MM.1S (cell line): ENCODE measurements around the gene FASTKD1.
A peak's percentile ranks its signal among the peaks of the same experiment; 100 is the strongest.

ENCODE experiments used
- DNase-seq: peaks from one replicate; pipeline ENCODE4 v3.0.0-alpha.2; 2015
- H2AFZ ChIP-seq: fragments of 300-600 bp; sonication (generic); 2 replicates; pipeline ENCODE4 v1.6.0; 2016; ENCODE audit warnings: antibody characterized with exemption, low read length
- H3F3A ChIP-seq: fragments of 300-600 bp; sonication (generic); 2 replicates; pipeline ENCODE4 v1.6.1; 2016; ENCODE audit warnings: mild to moderate bottlenecking, antibody characterized with exemption, low read length, moderate library complexity, mixed read lengths; ENCODE audit not compliant: insufficient read depth
- H3K27ac ChIP-seq: fragments of 300-600 bp; sonication (generic); 2 replicates; pipeline ENCODE4 v1.5.1; 2016; ENCODE audit warnings: mild to moderate bottlenecking, low read length
- H3K27me3 ChIP-seq: fragments of 300-600 bp; sonication (generic); replicated peaks from 2 replicates; pipeline ENCODE4 v1.6.0; 2016; ENCODE audit warnings: low read length; ENCODE audit not compliant: insufficient read depth
- H3K36me3 ChIP-seq: fragments of 300-600 bp; sonication (generic); replicated peaks from 2 replicates; pipeline ENCODE4 v1.6.1; 2016; ENCODE audit warnings: mild to moderate bottlenecking, low read length, mixed read lengths; ENCODE audit not compliant: insufficient read depth
- H3K4me1 ChIP-seq: fragments of 300-600 bp; sonication (generic); 2 replicates; pipeline ENCODE4 v1.6.1; 2016; ENCODE audit warnings: low read length, mixed read lengths
- H3K4me2 ChIP-seq: fragments of 300-600 bp; sonication (generic); 2 replicates; pipeline ENCODE4 v1.6.0; 2016; ENCODE audit warnings: low read depth, low read length
- H3K4me3 ChIP-seq: fragments of 300-600 bp; sonication (generic); 2 replicates; pipeline ENCODE4 v1.5.1; 2016; ENCODE audit warnings: low read length, mixed read lengths
- H3K79me2 ChIP-seq: fragments of 300-600 bp; sonication (generic); 2 replicates; pipeline ENCODE4 v1.6.1; 2016; ENCODE audit warnings: mixed run types, low read length, mixed read lengths
- H3K9ac ChIP-seq: fragments of 300-600 bp; sonication (generic); 2 replicates; pipeline ENCODE4 v1.6.1; 2016; ENCODE audit warnings: low read length, mixed read lengths
- H3K9me2 ChIP-seq: fragments of 300-600 bp; sonication (generic); replicated peaks from 2 replicates; pipeline ENCODE4 v1.6.1; 2016; ENCODE audit warnings: mild to moderate bottlenecking, low read length, mixed read lengths; ENCODE audit not compliant: insufficient read depth
- H3K9me3 ChIP-seq: fragments of 300-600 bp; sonication (generic); replicated peaks from 2 replicates; pipeline ENCODE4 v1.6.1; 2016; ENCODE audit warnings: mild to moderate bottlenecking, low read length, mixed read lengths; ENCODE audit not compliant: insufficient read depth
- H4K20me1 ChIP-seq: fragments of 300-600 bp; sonication (generic); 2 replicates; pipeline ENCODE4 v1.6.1; 2016; ENCODE audit warnings: mild to moderate bottlenecking, low read length, moderate library complexity, mixed read lengths; ENCODE audit not compliant: insufficient read depth
- CTCF ChIP-seq: fragments of 300-600 bp; sonication (generic); IDR thresholded peaks from 2 replicates; pipeline ENCODE4 v1.5.1; 2016; ENCODE audit warnings: antibody characterized with exemption, low read length, mixed read lengths
- EZH2 ChIP-seq: fragments of 300-600 bp; sonication (generic); optimal IDR thresholded peaks from 2 replicates; pipeline ENCODE3; 2017; ENCODE audit warnings: low read depth, mild to moderate bottlenecking, antibody characterized with exemption, low read length, mixed read lengths
- EZH2phosphoT487 ChIP-seq: fragments of 300-600 bp; sonication (generic); IDR thresholded peaks from 2 replicates; pipeline ENCODE4 v1.6.1; 2018; ENCODE audit warnings: antibody characterized with exemption, low read length

The FASTKD1 gene

GRCh38 chr2:169480079-169480465 is 93.6 kb downstream of the FASTKD1 start:
- TF ChIP-seq CTCF (no peak), EZH2phosphoT487 (no peak), EZH2 (no peak)
- no peak overlapping the region for H3K27ac ChIP-seq
- no peaks in the 10 kb centered on the region for H3K79me2 ChIP-seq
- no peak for DNase-seq
- no peaks in the 10 kb centered on the region for H3K9me3 ChIP-seq
- H3K36me3 ChIP-seq = no peaks in the 10 kb centered on the region
- no peaks in the 10 kb centered on the region for H3K9me2 ChIP-seq
- no peaks in the 10 kb centered on the region for H3F3A ChIP-seq
- H3K9ac ChIP-seq = peak overlapping the region; percentile 54; the same call in 1 of the 2 replicates
- H4K20me1 ChIP-seq = no peaks in the 10 kb centered on the region
- H2AFZ ChIP-seq = peak overlapping the region; percentile 99
- no peaks in the 10 kb centered on the region for H3K27me3 ChIP-seq
- H3K4me2 ChIP-seq = peak overlapping the region; percentile 69
- H3K4me3 ChIP-seq = peak overlapping the region; percentile 76
- no peaks in the 10 kb centered on the region for H3K4me1 ChIP-seq
